A673 (cell line): ENCODE data around the gene DIDO1. TPM values are rescaled to one million over a fixed set of nuclear protein-coding genes. Genes with fewer than 3 reads are reported as not detected.

Source experiments
- BruUV-seq: library from RNA; stranded (reverse); fragments of 400-500 nt; replicated peaks from 2 replicates; lab custom pipeline; 2021; lab: Mats Ljungman, UMichigan
- CTCF ChIA-PET: fragments of 300-600 bp; sonication (Branson Sonifier 250); formaldehyde crosslinking; loops from one replicate; lab custom pipeline; 2022; ENCODE audit warnings: antibody characterized with exemption; lab: Charles Lee
- POLR2A ChIA-PET: fragments of 300-600 bp; sonication (Branson Sonifier 250); formaldehyde crosslinking; loops from one replicate; lab custom pipeline; 2022; ENCODE audit warnings: antibody characterized with exemption; ENCODE audit not compliant: low non-redundant PET; lab: Charles Lee
- DNase-seq: peaks from one replicate; pipeline ENCODE4 v3.0.0-alpha.2; 2015; ENCODE audit warnings: low spot score
- H3K27ac ChIP-seq: fragments of 200-600 bp; sonication (generic); 2 replicates; pipeline ENCODE4 v1.5.1; 2016; ENCODE audit warnings: mixed run types, low read depth, mild to moderate bottlenecking, mixed read lengths, antibody characterized with exemption, low read length; ENCODE audit not compliant: poor library complexity, severe bottlenecking
- H3K27me3 ChIP-seq: fragments of 200-600 bp; sonication (generic); replicated peaks from 2 replicates; pipeline ENCODE4 v1.6.1; 2017; ENCODE audit warnings: mixed run types, low read depth, mild to moderate bottlenecking, mixed read lengths, antibody characterized with exemption, low read length; ENCODE audit not compliant: insufficient read depth, poor library complexity
- H3K36me3 ChIP-seq: fragments of 200-600 bp; sonication (generic); 2 replicates; pipeline ENCODE4 v1.6.1; 2016; ENCODE audit warnings: mixed run types, mild to moderate bottlenecking, mixed read lengths, antibody characterized with exemption, low read length; ENCODE audit not compliant: insufficient read depth, poor library complexity, severe bottlenecking
- H3K4me1 ChIP-seq: fragments of 200-600 bp; sonication (generic); 2 replicates; pipeline ENCODE4 v1.6.1; 2017; ENCODE audit warnings: mixed run types, mild to moderate bottlenecking, mixed read lengths, antibody characterized with exemption, low read length; ENCODE audit not compliant: insufficient read depth, poor library complexity, severe bottlenecking
- H3K4me3 ChIP-seq: fragments of 200-600 bp; sonication (generic); 2 replicates; pipeline ENCODE4 v1.5.1; 2016; ENCODE audit warnings: low read depth, mixed run types, mild to moderate bottlenecking, mixed read lengths, low read length; ENCODE audit not compliant: poor library complexity, severe bottlenecking
- H3K9me3 ChIP-seq: fragments of 200-600 bp; sonication (generic); 2 replicates; pipeline ENCODE4 v1.6.1; 2016; ENCODE audit warnings: mixed run types, low read depth, mild to moderate bottlenecking, mixed read lengths, antibody characterized with exemption, low read length; ENCODE audit not compliant: poor library complexity, severe bottlenecking
- CTCF ChIP-seq: fragments of 300-800, 200-600 bp; sonication (generic); conservative IDR thresholded peaks from 2 replicates; pipeline ENCODE4 v1.5.1; 2017; ENCODE audit warnings: low read depth, mild to moderate bottlenecking, antibody characterized with exemption, low read length, moderate library complexity, mixed read lengths
- EZH2 ChIP-seq: fragments of 200-600 bp; sonication (generic); IDR thresholded peaks from 2 replicates; pipeline ENCODE4 v1.6.1; 2017; ENCODE audit warnings: borderline replicate concordance, low read depth, mild to moderate bottlenecking, mixed read lengths, antibody characterized with exemption, low read length; ENCODE audit not compliant: poor library complexity, severe bottlenecking
- intact Hi-C: fragments of 100-400 bp; cut with micrococcal nuclease; formaldehyde crosslinking; loops from one replicate; pipeline ENCODE4 v1.10.0; 2022; ENCODE audit not compliant: unreplicated experiment
- total RNA-seq: library from RNA; stranded (reverse); gene quantifications from 2 replicates; pipeline ENCODE4 v1.2.3, GENCODE V29; 2021

Gene DIDO1
- total RNA-seq, 1 experiment from 2014 or later: 64.4 TPM

- TF ChIP-seq CTCF (no peak), EZH2 (no peak)
- peaks cover 42% of the 10 kb centered on the region for H3K36me3 ChIP-seq
- CTCF ChIA-PET: no interaction called here
- H3K4me3 ChIP-seq: no peak overlapping the region
- POLR2A ChIA-PET: interaction anchor here (0.6 kb wide), 1 partner anchor 35 kb away, joined by 3 read pairs; no protein-coding TSS in a partner anchor
- no TSS peak for BruUV-seq
- intact Hi-C loops: no loop called here
- peaks cover 6% of the 10 kb centered on the region for H3K4me1 ChIP-seq
- H3K9me3 ChIP-seq: no peaks in the 10 kb centered on the region
- DNase-seq: no peak
- H3K27me3 ChIP-seq: no peaks in the 10 kb centered on the region
- no peak overlapping the region for H3K27ac ChIP-seq
Measured at GRCh38 chr20:62949962-62950361, 23.7 kb upstream of the DIDO1 start.

DNA sequence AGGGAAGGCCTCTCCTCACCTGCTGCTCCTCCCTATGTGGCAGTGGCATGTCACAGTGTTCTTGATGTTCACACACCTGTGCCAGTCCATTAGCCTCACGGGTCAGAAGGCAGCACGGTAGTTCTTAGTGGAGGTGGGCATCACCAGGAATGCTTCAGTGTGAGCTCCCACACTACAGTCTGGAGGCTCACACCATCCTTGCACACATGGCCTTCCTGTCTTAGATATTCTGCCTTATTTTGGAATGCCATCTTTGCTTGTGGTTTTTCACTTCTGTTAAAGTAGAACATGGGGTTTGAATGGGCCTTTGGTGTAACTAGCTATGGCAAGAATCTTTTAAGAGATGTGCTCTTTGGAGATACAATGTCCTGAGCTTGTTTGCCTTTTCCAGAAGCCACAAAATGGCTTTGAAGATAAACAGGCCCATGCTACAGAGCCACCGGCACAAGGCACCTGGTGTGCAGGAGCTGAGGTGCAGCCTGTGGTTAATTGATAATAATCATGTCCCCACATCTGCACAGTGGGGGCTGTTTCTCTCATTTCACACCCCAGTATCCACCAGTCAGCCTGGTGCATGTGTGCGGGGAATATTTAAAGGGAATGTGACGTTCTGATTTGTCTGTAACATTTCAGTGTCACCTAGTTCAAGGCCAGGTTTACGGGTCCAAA is 23.0 kb upstream of the DIDO1 start:
- CTCF ChIA-PET: no interaction called here
- H3K36me3 ChIP-seq: peaks cover 49% of the 10 kb centered on the region
- intact Hi-C loops: no loop called here
- peaks cover 6% of the 10 kb centered on the region for H3K4me1 ChIP-seq
- H3K27ac ChIP-seq: no peak overlapping the region
- no peak for TF ChIP-seq EZH2
- TF ChIP-seq CTCF: no peak
- POLR2A ChIA-PET: no interaction called here
- no peak for DNase-seq
- H3K9me3 ChIP-seq: no peaks in the 10 kb centered on the region
- no TSS peak for BruUV-seq
- no peaks in the 10 kb centered on the region for H3K27me3 ChIP-seq
- no peak overlapping the region for H3K4me3 ChIP-seq

- Histone ChIP-seq H3K27me3 (no peaks in the 10 kb centered on the region), H3K4me3 (no peak overlapping the region), H3K36me3 (peaks cover 65% of the 10 kb centered on the region), H3K9me3 (no peaks in the 10 kb centered on the region), H3K27ac (no peak overlapping the region), H3K4me1 (no peaks in the 10 kb centered on the region)
- ChIA-PET POLR2A (no interaction called here), CTCF (no interaction called here)
- intact Hi-C loops: no loop called here
- TF ChIP-seq EZH2 (no peak), CTCF (no peak)
- BruUV-seq: no TSS peak
- no peak for DNase-seq
Measured at GRCh38 chr20:62947532-62948300, 21.4 kb upstream of the DIDO1 start.
